Stimulated activated CD4-positive, alpha-beta T cell treated with anti-CD3 and anti-CD28 coated beads, Interleukin-4, amount 100 ng/mL, for 48 hours (primary cell): ENCODE results near the gene PRDM16.

Source experiments
- DNase-seq, 2 donors: peaks; one replicate each; pipeline ENCODE4 v3.0.0-alpha.2; 2020; ENCODE audit warnings: low read depth in 2 of 2

PRDM16 gene

GRCh38 chr1:3261007-3261968 is 192.3 kb downstream of the PRDM16 start:
- no peak for DNase-seq

- DNase-seq = no peak
These were observed 193.1 kb downstream of the PRDM16 start for GRCh38 chr1:3261969-3262579.

DNA sequence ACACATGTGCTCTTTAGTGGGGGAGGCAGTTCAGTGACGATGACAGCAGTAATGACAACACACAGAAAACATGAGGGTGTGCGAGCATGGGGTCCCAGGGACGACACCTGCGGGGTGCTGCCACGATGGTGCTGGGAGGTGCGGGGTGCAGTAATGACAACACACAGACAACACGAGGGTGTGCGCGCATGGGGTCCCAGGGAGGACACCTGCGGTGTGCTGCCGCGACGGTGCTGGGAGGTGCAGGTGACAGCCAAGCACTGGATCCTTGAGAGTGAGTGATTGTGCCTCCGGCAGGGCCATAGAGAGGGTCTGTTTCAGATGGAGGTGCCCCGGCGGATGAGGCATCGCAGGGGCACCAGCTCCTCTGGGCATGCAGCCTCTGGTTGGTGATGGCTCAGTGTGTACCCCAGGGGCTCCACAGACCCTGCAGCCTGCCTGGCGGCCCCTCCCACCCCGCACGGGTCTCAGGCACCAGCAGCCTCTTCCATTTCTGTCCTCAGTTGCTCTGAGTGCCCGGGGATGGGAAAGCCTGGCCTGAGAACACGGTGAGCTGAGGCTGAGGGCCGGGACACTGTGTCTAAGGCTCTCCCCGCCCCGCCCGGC is 193.8 kb downstream of the PRDM16 start:
- DNase-seq = no peak

- no peak for DNase-seq
These were observed 194.8 kb downstream of the PRDM16 start for GRCh38 chr1:3263790-3264189.

DNA sequence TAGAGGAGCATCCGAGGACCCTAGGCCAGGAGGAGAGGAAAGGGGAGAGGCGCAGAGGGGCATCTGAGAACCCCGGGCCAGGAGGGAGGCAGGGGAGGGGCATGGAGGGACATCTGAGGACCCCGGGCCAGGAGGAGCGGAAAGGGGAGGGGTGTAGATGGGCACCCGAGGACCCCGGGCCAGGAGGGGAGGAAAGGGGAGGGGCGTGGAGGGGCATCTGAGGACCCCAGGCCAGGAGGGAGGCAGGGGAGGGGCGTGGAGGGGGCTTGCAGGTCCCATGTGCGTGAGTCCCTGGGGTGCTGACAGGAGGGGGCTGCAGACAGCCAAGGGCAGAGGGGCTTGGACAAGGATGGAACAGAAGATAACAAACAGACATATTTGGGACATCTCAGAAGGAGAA is 195.5 kb downstream of the PRDM16 start:
- no peak for DNase-seq

DNA sequence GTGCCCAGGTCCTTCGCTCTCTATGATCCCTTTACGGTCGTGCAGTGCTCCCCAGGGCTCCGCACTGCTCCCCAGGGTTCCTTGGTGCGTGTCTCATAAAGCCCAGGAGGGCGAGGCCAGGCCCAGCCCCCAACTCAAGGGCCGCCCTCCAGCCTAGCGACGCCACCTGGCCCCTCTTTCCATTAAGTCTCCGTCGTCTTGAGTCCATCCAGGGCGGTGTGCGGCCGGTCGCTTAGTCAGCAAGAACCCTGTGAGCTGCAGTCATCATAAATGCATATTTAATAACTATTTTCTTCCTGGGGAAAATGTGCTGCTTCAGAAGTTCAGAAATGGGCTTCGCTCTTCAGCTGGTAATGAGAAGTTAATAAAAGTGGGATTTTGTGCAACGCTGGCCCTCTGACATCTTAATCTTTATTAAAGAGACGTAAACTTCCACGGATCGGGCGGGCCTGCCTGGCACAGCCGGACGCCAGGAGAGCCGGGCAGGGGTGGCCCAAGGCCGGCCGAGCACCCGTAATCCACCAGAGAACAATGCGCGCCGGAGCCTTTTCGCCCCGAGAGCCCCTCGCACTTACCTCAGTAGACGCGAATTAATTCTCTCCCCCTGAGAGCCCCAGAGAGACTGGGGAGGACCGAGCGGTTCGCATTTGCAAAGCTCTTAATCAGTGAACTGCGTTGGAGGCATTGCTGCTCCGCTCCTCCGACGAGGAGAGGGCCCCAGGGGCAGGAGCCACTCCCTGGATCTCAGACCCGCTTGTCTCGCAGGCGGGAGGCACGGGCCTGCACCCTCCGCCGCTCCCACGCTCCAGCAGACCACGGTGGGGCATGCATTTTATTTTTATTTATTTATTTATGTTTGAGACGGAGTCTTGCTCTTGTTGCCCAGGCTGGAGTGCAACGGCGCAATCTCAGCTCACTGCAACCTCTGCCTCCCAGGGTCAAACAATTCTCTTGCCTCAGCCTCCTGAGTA is 197.1 kb downstream of the PRDM16 start:
- no peak for DNase-seq

DNA sequence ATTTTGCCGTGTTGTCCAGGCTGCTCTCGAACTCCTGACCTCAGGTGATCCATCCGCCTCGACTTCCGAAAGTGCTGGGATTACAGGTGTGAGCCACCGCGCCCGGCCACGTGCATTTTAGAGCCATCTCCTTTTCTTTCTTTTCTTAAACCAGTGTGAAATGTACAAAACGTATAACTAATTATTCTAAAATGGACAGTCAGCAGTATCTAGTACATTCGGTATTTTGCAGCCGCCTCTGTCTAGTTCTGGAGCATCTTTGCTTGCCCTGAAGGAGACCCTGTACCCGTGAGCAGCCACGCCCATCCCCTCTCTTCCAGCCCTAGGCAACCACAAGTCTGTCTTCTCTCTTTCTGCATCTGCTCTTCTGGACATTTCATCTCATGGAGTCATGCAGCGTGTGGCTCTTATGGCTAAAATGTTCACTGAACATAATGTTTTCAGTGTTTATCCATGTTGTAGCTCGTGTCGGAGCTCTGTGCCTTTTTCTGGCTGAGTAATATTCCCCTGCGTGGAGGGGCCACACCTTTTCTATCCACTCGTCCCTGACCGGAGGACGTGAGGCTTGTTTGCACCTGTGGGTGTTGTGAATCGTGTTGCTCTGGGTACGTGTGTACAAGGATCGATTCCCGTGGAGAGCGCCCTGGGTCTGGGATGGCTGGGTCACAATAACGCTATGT is 198.0 kb downstream of the PRDM16 start:
- DNase-seq = no peak

- no peak for DNase-seq
These were observed 198.7 kb downstream of the PRDM16 start for GRCh38 chr1:3267550-3268270.

DNA sequence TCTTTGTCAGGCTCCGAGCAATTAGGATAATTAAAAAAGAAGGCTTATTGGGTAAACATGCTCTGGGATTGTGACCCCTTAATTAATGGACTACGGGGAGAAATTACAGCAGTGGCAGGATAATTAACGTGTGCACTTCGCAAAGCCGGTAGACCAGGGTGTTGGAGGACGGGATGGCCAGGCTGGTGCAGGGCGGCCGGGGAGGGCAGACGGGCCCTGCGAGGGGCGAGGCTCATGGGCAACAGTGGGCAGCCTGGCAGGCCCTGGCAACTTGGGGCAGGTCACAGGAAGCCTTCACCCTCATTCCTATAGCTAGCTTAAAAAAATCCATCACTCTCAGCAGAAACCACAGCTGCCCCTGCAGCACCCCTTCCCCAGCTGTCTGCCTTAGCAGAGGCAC is 199.3 kb downstream of the PRDM16 start:
- DNase-seq = no peak

DNA sequence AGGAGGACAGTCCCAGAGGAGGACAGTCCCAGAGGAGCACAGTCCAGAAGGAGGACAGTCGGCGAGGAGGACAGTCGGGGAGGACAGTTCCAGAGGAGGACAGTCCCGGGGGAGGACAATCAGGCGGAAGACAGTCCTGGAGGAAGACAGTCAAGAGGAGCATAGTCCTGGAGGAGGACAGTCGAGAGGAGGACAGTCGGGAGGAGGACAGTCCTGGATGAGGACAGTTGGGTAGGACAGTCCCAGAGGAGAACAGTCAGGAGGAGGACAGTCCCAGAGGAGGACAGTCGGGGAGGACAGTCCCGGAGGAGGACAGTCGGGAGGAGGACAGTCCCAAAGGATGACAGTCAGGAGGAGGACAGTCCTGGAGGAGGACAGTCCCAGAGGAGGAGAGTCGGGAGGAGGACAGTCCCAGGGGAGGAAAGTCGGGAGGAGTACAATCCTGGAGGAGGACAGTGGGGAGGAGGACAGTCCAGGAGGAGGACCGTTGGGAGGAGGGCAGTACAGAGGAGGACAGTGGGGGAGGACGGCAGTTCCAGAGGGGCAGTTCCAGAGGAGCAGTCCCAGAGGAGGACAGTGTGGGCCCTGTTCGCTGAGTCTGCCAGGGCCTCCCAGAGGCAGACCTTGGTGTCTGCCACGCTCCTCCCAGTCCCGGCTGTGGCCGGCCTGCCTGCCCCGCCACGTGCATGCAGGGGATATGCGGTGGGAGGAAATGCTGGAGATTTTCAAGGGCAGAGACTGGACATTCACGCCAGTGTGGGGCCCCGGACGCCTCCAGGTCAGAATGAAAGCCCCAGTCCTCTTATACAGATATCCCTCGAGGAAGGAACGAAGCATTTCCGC is 201.6 kb downstream of the PRDM16 start:
- DNase-seq = no peak

- DNase-seq = no peak
These were observed 202.9 kb downstream of the PRDM16 start for GRCh38 chr1:3271866-3272265.

GRCh38 chr1:3272321-3273045 is 203.5 kb downstream of the PRDM16 start:
- DNase-seq = no peak

DNA sequence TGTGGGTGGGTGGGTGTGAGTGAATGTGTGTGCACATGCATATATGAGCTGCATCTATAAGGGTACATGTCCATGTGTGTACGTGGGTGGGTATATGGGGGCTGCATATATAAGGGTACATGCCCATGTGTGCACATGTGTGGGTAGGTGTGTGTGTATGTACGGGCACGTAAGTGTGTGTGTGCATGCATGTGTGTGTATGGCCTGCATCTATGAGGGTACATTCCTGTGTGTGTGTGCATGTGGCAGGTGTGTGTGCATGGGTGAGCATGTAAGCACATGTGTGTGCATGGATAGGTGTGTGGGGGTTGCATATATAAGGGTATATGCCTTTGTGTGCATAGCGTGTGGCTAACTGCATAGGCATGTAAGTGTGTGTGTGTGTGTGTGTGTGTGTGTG is 204.4 kb downstream of the PRDM16 start:
- no peak for DNase-seq

- DNase-seq = no peak
These were observed 206.0 kb downstream of the PRDM16 start for GRCh38 chr1:3274972-3275371.

- DNase-seq = no peak
These were observed 206.7 kb downstream of the PRDM16 start for GRCh38 chr1:3275471-3276340.

- DNase-seq = no peak
These were observed 207.4 kb downstream of the PRDM16 start for GRCh38 chr1:3276341-3276800.

DNA sequence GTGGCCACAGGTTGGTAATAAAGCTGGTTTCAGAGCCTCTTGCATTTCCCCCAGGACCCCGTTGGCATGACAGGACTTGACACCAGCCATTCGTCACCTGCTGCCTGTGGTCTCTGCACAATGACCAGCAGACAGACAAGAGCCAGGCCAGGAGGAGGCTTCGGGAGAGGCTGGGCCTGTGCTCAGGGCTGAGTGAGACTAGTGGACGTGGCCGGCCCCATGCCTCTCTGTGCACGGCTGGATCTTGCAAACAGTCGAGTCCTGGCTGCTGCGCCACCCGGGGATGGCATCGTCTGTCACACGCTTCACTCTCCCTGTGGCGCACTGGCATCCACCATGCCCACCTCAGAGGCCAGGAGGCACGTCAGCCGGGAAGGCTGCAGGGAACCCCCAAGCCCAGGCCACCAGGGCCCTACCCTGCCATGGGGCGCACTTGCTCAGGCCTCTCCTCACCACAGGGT is 208.0 kb downstream of the PRDM16 start:
- no peak for DNase-seq

DNA sequence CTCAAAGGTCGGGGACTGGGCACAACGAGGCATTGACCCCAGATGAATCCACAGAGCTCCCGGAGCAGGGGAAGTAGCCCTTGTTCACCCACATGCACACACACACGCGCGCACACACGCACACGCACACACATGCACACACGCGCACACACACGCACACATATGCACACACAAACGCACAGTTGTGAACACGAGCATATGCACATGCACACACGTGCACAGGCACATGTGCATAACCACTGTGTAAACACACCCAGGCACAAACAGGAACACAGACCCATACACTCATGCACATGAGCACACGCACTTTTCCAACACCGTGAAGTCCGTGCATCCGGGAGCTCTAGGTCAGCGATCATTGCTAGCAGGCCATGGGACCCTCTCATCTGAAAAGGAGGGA is 208.6 kb downstream of the PRDM16 start:
- no peak for DNase-seq
